CD4-positive, alpha-beta T cell treated with Interleukin-12 subunit alpha and Interleukin-12 subunit beta, for 1 hour (primary cell): Measurements from ENCODE around the gene ZNF74.
"Not testable (repeated sequence)": the region's sequence is repeated elsewhere in the genome, so short reads cannot be mapped to it uniquely, and the experiment has no call there.

Experiments
- DNase-seq: peaks from one replicate; pipeline ENCODE4 v3.0.0-alpha.2; 2020

Gene ZNF74

DNA sequence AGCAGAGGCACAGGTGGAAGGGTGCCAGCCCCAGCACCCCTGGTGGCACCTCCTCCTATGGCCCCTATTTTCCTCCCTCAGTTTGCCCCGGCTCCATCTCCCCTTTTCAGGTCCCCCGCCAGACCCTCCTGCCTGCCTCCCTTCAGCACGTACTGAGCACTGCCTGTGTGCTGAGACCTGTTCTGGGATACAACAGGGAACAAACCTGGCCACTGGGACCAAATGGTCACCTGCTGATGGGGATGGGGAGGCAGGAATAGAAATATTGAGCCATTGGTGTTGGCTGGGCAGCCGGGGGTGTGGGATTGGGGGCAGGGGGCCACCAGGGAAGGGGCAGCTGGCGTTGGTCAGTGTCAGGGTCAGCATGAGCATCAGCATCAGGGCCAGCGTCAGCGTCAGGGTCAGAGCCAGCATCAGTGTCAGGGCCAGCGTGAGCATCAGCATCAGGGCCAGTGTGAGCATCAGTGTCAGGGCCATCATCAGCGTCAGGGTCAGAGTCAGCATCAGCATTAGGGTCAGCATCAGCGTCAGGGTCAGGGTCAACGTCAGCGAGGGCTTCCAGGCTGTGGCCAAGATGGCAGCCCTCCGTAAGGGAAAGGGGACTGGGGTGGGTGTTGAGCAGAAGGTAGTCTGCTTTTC is 7.5 kb downstream of the ZNF74 start:
- no peak for DNase-seq

DNA sequence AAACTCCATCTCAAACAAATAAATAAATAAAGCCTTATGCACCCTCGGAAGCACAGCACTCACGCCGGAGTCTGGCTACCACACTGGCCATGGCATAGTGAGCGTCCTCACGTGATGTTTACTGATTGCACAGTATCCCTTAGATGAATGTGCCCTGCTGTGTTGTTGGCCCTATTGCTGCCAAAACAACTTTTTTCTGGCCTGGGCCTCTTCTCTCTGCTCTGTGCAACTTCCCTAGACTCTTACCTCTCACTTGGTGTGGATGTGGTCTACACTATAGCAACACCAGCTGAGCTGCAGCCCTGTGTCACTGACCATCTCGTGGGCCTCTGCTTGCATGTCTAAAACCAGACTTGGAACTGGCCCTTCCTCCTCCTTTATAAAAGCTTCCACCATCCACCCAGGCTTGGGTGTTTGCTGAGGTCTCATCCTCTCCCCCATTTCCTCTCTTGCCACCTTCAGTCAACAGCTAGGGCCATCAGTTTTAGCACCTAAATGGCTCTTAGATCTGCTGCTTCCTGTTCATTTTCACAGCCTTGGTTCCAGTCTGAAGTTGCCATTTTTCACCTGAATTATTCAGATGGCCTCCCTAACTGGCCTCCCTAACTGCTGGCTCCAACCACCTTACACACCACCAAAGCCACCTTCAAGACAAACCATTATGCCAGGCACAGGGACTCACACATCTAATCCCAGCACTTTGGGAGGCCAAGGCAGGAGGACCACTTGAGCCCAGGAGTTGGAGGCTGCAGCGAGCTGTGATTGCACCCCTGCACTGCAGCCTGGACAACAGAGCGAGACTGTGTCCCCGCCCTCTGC is 9.2 kb downstream of the ZNF74 start:
- DNase-seq: no peak

DNA sequence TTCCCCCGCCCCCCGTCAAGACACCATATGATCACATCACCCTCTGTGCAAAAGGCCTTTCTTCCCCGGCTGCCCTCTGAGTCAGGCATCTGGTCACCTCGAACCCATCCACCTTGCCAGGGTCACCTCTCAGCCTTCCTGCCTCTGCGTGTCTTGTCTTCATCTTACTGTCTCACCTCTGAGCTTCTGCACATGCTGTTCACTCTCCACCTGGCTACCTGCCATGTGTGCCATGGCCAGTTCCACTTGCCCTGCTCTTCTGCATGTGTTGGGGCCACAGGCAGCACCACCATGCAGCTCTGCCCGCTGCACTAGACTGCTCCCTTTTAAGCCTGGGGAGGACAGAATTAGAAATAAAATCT is 9.8 kb downstream of the ZNF74 start:
- no peak for DNase-seq

DNA sequence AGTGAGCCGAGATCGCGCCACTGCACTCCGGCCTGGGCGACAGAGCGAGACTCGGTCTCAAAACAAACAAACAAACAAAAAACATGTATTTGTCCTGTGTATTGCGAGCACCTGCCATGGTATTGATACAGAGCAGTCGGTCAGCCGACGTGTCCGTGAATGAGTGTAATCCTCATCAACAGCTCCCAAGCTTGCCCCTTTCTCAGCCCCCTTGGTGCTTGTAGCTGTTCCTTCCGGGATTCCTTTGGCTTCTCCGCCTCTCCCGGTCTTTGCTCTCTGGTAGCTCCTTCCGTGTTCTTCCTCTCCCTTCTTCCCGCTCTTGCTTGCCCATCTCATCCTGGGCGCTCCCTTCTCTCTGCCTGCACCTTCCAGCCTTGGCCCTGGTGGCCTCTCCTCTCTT is 10.9 kb downstream of the ZNF74 start:
- no peak for DNase-seq

DNA sequence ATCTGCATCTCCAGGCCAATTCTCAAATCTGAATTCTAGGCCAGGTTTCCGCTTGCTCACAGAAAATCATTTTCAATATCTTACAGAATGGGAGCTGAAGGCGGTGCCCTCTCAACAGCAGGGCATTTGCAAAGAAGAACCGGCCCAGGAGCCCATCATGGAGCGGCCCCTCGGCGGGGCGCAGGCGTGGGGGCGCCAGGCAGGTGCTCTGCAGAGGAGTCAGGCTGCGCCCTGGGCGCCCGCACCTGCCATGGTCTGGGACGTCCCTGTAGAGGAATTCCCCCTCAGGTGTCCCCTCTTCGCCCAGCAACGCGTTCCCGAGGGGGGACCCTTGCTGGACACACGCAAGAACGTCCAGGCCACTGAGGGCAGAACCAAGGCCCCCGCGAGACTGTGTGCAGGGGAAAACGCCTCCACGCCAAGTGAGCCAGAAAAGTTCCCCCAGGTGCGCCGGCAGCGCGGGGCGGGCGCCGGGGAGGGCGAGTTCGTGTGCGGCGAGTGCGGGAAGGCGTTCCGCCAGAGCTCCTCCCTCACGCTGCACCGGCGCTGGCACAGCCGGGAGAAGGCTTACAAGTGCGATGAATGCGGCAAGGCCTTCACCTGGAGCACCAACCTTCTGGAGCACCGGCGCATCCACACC is 11.5 kb downstream of the ZNF74 start:
- no peak for DNase-seq

DNA sequence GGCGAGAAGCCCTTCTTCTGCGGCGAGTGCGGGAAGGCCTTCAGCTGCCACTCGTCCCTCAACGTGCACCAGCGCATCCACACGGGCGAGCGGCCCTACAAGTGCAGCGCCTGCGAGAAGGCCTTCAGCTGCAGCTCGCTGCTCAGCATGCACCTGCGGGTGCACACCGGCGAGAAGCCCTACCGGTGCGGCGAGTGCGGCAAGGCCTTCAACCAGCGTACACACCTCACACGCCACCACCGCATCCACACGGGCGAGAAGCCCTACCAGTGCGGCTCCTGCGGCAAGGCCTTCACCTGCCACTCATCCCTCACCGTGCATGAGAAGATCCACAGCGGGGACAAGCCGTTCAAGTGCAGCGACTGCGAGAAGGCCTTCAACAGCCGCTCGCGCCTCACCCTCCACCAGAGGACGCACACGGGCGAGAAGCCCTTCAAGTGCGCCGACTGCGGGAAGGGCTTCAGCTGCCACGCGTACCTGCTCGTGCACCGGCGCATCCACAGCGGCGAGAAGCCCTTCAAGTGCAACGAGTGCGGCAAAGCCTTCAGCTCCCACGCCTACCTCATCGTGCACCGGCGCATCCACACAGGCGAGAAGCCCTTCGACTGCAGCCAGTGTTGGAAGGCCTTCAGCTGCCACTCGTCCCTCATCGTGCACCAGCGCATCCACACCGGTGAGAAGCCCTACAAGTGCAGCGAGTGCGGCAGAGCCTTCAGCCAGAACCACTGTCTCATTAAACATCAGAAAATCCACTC is 12.2 kb downstream of the ZNF74 start:
- DNase-seq: no peak

DNA sequence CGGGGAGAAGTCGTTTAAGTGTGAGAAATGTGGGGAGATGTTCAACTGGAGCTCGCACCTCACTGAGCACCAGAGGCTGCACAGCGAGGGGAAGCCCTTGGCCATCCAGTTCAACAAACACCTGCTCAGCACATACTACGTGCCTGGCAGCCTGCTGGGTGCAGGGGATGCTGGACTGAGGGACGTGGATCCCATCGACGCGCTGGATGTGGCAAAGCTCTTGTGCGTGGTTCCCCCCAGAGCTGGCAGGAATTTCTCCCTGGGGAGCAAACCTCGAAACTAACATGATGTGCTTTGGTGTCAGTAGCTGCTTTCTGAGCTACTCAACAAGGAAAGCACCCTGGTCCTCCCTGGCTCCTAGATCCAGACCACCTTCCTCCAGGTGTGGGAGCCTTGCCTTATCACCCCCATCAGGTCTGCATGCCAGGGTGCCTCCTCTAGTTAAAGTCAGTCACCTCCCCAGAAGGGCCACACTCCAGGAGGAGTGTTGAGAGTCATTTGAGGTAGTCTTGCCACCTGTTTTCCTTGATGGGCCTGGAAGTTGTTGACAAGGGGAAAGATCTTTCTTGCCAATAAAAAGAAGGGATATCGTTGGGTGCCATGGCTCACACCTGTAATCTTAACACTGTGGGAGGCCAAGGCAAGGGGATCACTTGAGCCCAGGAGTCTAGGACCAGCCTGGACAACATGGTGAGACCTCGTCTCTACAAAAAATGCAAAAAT is 12.9 kb downstream of the ZNF74 start:
- DNase-seq: no peak

DNA sequence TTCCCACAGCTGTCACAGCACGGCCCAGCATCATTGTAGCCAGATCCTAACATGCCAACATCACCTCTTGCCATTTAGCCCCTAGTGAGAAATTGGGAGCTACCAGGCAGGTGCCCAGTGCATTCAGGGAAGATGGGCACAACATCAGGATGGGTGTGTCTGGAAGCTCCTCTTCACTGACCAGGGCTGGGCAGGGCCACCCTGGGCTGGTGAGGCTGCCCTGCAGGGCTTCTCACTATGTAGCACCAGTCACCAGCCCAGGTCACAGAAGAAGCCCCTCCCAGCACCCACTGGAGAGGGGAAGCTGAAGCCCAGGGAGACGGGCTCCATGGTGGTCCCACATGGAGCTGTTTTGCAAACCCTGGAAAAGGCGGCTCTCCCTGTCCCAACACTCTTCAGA is 13.9 kb downstream of the ZNF74 start:
- DNase-seq: no peak

DNA sequence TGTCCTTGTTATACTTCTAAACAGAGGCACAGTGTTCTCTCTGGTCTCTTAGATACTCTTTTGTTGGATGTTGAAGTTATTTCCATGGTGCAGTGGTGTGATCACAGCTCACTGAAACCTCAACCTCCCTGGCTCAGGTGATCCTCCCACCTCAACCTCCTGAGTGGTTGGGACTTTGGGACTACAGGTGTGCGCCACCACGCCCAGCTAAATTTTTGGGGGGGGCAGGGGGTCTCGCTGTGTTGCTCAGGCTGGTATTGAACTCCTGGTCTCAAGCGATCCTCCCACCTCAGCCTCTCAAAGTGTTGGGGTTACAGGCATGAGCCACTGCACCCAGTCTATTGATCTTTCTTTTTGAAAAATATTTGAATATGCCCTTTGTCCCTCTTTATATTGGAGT is 14.9 kb downstream of the ZNF74 start:
- no peak for DNase-seq

DNA sequence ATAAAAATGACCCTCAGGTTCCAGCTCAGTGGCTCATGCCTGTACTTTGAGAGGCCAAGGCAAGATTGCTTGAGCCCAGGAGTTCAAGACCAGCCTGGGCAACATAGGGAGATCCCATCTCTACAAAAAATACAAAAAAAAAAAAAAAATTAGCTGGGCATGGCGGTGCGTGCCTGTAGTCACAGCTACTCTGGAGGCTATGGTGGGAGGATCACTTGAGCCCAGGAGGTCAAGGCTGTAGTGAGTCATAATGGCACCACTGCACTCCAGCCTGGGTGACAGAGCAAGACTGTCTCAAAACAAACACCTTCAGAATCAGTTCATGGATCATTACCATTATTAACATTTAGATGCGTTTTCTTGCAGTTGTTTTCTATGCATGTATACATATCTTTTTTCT is 15.4 kb downstream of the ZNF74 start:
- not testable (repeated sequence) for DNase-seq

DNA sequence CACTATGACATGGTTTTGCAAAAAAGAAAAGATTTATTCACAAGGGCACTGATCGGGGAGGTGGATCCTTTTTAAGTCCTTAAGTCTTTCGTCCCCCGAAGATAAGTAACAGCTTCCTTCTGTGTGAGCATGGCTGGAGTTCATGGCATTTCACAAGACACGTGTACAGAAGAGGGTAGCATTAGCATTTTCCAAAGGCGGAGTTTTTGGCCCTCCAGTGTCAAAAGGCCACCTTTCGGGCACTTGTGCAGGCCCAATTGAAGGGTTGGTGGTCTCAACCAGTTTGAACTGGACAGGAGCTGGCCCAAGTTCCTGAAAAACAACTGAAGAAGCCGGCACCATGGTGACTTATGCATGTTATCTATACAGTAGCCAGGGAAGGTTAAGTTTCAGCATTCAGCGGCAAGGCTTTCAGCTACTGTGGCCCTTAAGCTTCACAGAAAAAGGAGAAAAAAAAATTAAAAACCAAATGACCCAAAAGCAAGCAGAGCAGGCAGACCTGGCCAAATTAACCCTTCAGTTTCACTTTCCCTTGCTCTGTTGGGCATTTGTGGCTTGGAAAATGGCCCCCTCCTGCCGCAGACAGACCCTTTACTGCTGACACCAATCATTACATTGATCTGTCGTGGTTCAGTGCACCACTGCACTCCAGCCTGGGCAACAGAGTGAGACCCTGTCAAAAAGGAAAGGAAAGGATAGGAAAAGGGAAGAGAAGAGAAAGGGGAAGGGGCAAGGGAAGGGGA is 18.7 kb downstream of the ZNF74 start:
- no peak for DNase-seq

DNA sequence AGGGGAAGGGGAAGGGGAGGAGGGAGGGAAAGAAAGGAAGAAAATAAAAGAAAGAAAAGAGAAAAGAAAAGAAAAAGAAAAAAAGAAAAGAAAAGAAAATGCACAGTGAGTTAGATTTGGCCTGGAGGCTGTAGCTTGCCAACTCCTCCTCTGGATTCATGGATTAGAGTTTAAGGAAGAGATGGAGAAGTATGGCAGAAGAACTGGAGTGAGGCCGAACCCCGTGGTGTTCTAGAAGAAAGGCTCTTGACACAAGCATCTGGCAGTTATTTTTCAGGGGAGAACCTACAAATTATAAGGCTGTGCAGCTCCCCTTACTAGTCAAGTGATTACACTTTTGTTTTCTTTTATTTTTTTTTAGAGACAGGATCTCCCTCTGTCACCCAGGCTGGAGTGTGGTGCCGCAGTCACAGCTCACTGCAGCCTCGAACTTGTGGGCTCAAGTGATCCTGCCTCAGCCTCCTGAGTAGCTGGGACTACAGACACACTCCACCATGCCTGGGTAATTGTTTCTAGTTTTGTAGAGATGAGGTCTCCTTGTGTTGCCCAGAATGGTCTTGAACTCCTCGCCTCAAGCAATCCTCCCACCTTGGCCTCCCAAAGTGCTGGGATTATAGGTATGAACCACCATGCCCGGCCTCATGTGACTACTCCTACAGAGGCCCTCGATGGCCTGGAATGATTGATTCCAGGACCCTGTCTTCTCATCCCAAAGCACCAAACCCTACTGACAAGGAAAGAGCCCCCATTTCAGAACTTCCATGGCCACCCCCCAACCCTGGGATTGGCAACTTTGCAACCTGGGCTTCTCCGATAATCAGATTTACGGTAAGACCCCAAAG is 19.5 kb downstream of the ZNF74 start:
- DNase-seq: no peak

DNA sequence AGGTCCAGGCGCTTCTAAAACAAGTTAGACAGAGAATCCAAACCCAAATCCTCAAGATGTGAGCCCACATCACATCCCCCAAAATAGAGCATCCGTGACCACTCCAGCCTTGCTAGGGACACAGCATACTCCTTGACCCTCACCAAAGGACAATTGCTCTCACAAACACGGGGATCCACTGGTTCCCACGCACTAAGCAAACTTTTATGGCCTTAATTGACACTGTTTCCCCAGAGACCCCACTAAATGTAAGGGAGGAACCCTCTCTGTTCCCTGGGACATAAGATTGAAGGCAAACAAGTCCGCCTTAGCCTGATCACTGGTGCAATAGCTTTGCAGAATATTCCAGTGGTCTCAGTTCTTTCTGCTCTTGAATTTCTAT is 20.1 kb downstream of the ZNF74 start:
- DNase-seq: no peak

DNA sequence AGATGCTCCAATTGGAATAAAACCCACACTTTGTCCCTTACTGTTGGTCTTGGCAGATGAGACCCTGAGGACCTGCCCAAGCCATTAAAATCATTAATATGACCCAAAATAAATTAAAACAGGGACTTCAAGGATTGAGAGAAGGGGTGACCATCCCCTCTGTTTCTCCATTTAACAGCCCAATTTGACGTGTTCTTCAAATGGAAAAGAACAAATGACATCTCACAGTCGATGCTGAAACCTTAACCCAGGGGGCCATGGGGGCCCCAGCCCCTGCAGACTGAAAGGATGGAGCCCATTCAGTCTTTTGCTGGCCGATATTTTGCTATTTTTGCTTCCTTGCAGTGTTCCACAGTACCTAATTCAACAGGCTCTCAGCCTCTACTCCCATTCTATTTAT is 20.5 kb downstream of the ZNF74 start:
- no peak for DNase-seq

DNA sequence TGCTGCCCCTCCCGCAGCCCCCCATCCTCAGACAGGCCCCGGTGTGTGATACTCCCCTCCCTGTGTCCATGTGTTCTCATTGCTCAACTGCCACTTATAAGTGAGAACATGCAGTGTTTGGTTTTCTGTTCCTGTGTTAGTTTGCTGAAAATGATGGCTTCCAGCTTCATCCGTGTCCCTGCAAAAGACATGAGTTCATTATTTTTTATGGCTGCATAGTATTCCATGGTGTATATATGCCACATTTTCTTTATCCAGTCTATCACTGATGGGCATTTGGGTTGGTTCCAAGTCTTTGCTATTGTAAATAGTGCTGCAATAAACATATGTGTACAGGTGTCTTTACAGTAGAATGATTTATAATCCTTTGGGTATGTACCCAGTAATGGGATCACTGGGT is 21.3 kb downstream of the ZNF74 start:
- DNase-seq: not testable (repeated sequence)

DNA sequence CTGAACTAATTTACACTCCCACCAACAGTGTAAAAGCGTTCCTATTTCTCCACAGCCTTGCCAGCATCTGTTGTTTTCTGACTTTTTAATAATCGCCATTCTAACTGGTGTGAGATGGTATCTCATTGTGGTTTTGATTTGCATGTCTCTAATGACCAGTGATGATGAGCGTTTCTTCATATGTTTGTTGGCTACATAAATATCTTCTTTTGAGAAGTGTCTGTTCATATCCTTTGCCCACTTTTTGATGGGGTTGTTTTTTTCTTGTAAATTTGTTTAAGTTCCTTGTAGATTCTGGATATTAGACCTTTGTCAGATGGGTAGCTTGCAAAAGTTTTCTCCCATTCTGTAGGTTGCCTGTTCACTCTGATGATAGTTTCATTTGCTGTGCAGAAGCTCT is 21.7 kb downstream of the ZNF74 start:
- not testable (repeated sequence) for DNase-seq

DNA sequence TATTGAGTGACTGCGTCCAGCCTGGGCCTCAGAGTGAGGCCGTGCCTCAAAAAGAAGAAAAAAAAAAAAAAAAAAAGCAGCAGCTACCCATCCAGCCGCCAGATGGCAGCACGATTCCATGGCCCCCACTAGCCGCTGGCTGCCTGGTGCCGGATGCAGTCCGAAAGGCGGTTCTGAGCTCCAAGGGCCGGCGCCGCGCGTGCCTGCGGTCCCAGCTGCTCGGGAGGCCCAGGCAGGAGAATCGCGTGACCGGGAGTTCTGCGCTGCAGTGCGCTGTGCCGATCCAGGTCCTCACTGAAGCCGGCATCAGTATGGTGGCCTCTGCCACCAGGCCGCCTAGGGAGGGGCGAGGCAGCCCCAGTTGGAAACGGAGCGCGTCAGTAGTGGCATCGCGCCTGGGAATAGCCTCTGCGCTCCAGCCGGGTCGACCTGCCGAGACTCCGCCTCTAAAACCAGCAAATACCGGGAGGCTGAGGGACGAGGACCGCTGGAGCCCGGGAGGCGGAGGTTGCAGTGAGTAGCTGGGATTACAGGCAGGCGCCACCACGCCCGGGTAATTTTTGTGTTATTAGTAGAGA is 24.3 kb downstream of the ZNF74 start:
- peak; percentile 79 for DNase-seq

DNA sequence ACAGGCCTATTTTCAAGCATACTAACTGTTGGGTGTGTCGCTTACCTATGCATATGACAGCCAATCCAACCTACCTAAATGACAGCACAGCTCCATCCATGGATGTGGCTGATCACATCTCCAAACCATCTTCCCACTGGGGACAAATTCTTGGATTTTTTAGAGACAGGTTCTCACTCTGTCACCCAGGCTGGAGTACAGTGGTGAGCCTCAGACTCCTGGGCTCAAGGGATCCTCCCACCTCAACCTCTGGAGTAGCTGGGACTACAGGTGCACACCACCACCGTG is 25.7 kb downstream of the ZNF74 start:
- no peak for DNase-seq

DNA sequence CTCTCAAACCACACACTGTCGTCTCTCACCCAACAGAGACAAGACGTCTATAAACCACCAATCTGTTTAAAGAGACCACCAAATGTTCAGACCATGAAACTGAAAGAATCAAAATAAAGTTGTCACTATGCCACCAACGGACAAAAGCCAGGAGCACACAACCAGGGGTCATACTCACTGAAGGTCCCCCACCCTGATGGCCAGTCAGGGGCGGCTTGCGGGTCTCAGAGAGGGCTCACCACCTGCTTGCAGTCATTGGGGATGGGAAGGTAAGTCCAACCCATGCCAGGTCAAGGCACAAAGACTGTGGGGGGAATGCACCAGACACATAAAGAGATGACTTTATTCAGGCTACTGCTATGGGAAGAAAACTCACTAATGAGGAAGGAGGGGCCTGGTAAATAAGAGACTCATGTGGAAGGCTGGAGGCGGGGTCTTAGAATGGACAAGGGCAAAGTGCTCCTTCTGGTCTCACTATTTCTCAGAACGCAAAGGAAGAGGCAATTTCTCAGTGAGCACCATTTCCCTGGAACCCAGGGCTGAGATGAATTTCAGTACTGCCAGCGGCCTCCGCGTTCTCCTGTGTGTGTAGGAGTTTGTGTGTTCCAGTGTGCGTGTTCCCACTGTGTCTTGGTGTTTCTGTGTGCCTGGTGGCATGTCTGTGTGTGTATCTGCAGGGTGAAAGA is 26.3 kb downstream of the ZNF74 start:
- no peak for DNase-seq

DNA sequence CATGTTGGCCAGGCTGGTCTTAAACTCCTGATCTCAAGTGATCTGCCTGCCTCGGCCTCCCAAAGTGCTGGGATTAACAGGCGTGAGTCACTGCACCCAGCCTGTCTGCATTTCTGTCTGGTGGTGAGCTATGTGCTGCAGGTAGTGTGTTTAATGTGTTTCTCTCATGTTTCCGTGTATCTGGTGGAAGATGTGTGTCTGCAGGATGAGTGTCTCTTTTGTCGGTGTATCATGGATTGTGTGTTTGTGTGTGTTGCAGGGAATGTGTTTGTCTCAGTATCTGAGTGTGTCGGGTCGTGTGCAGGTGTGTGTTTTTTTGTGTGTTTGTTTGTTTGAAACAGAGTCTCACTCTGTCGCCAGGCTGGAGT is 27.5 kb downstream of the ZNF74 start:
- no peak for DNase-seq
